Liver (tissue), 9 donors: ENCODE data around the gene MUC2. TPM values are rescaled to one million over a fixed set of nuclear protein-coding genes. Genes with fewer than 3 reads are reported as not detected.

Experiments used
- DNase-seq: peaks from one replicate; pipeline ENCODE4 v3.0.0-alpha.2; 2017; ENCODE audit warnings: low spot score
- H3K27ac ChIP-seq, 2 donors: one replicate each; pipeline ENCODE4 v1.7.0; 2013; ENCODE audit warnings: inconsistent platforms in 2 of 2, low read length in 2 of 2, control low read depth in 1 of 2, low read depth in 1 of 2, mild to moderate bottlenecking in 1 of 2
- H3K27me3 ChIP-seq, 4 donors: one replicate each; pipeline versions ENCODE4 v1.6.1 to v1.7.0; 2013; ENCODE audit warnings: low read length in 3 of 4, inconsistent platforms in 1 of 4, mild to moderate bottlenecking in 1 of 4, moderate library complexity in 1 of 4; ENCODE audit not compliant: control insufficient read depth in 4 of 4, insufficient read depth in 4 of 4
- H3K36me3 ChIP-seq, 4 donors: one replicate each; pipeline versions ENCODE4 v1.6.1 to v1.7.0; 2013; ENCODE audit warnings: low read length in 3 of 4, mild to moderate bottlenecking in 3 of 4, low read depth in 1 of 4, moderate library complexity in 1 of 4; ENCODE audit not compliant: control insufficient read depth in 4 of 4, insufficient read depth in 3 of 4
- H3K4me1 ChIP-seq, 4 donors: one replicate each; pipeline versions ENCODE4 v1.6.1 to v1.7.0; 2013; ENCODE audit warnings: low read length in 3 of 4, mild to moderate bottlenecking in 3 of 4, moderate library complexity in 1 of 4; ENCODE audit not compliant: control insufficient read depth in 4 of 4, insufficient read depth in 4 of 4
- H3K4me3 ChIP-seq, 3 donors: one replicate each; pipeline versions ENCODE4 v1.6.1 to v1.7.0; 2013; ENCODE audit warnings: low read length in 3 of 3, control low read depth in 1 of 3, low read depth in 1 of 3, mild to moderate bottlenecking in 1 of 3
- H3K9ac ChIP-seq, 2 donors: one replicate each; pipeline ENCODE4 v1.7.0; 2013; ENCODE audit warnings: low read length in 2 of 2, mild to moderate bottlenecking in 2 of 2, moderate library complexity in 2 of 2, control low read depth in 1 of 2, low read depth in 1 of 2
- H3K9me3 ChIP-seq, 4 donors: one replicate each; pipeline versions ENCODE4 v1.6.1 to v1.7.0; 2013; ENCODE audit warnings: low read length in 3 of 4; ENCODE audit not compliant: control insufficient read depth in 4 of 4
- CTCF ChIP-seq: fragments of 150-350 bp; IDR thresholded peaks from 2 replicates; pipeline ENCODE4 v1.5.1; 2017; ENCODE audit warnings: improper control_type of control experiment, low read depth, low read length; ENCODE audit not compliant: missing input control
- FOXA1 ChIP-seq: IDR thresholded peaks from 2 replicates; pipeline ENCODE4 v1.6.1; 2016; ENCODE audit warnings: antibody characterized with exemption
- FOXA2 ChIP-seq: IDR thresholded peaks from 2 replicates; pipeline ENCODE4 v1.6.1; 2016; ENCODE audit warnings: antibody characterized with exemption
- HNF4A ChIP-seq, 2 donors: conservative IDR thresholded peaks; 2 replicates each; pipeline ENCODE4 v1.6.1; 2016; ENCODE audit warnings: antibody characterized with exemption in 2 of 2, mild to moderate bottlenecking in 2 of 2
- HNF4G ChIP-seq: IDR thresholded peaks from 2 replicates; pipeline ENCODE4 v1.6.1; 2016; ENCODE audit warnings: antibody characterized with exemption
- JUND ChIP-seq, 2 donors: IDR thresholded peaks; 2 replicates each; pipeline ENCODE4 v1.6.1; 2016; ENCODE audit warnings: antibody characterized with exemption in 2 of 2
- MAX ChIP-seq: IDR thresholded peaks from 2 replicates; pipeline ENCODE4 v1.6.1; 2016; ENCODE audit warnings: antibody characterized with exemption
- NR2F2 ChIP-seq: IDR thresholded peaks from 2 replicates; pipeline ENCODE4 v1.6.1; 2016; ENCODE audit warnings: antibody characterized with exemption
- RAD21 ChIP-seq, 2 donors: IDR thresholded peaks; 2 replicates each; pipeline ENCODE4 v1.6.1; 2016; ENCODE audit warnings: antibody characterized with exemption in 2 of 2, mild to moderate bottlenecking in 2 of 2
- REST ChIP-seq: IDR thresholded peaks from 2 replicates; pipeline ENCODE4 v1.6.1; 2016; ENCODE audit warnings: antibody characterized with exemption, mild to moderate bottlenecking
- TAF1 ChIP-seq: conservative IDR thresholded peaks from 2 replicates; pipeline ENCODE4 v1.6.1; 2016; ENCODE audit warnings: antibody characterized with exemption, mild to moderate bottlenecking
- YY1 ChIP-seq: IDR thresholded peaks from 2 replicates; pipeline ENCODE4 v1.6.1; 2016; ENCODE audit warnings: antibody characterized with exemption, mild to moderate bottlenecking
- WGBS: extraction: QIAGEN DNeasy Blood & Tissue Kit; methylation state at CpG from one replicate; pipeline ENCODE4 v1.1.7; 2013; 5-methylcytosine and 5-hydroxymethylcytosine counted together
- polyA plus RNA-seq, 2 donors: library from polyadenylated mRNA; stranded (reverse) in 1 of 2; unstranded in 1 of 2; fragments of 200-250 nt in 1 of 2; fragments of >200 nt in 1 of 2; fragmentation: Nextera tagmentation in 1 of 2; extraction: Ambion mirVana in 1 of 2; gene quantifications; one replicate each; pipeline versions ENCODE4 v1.2.1 to v1.2.3, GENCODE V29; 2013 to 2015
- total RNA-seq, 2 donors: library from RNA; depleted of rRNA; stranded (reverse); fragments of >200 nt; gene quantifications; one replicate each; pipeline ENCODE4 v1.2.3, GENCODE V29; 2014
- TF ChIP-seq, protein P1 (sequence below): IDR thresholded peaks from 2 replicates; pipeline ENCODE4 v1.6.1; 2016; ENCODE audit warnings: antibody characterized with exemption
- TF ChIP-seq, protein P2 (sequence below): IDR thresholded peaks from 2 replicates; pipeline ENCODE4 v1.6.1; 2016; ENCODE audit warnings: antibody characterized with exemption
- donor health status: healthy.
- donor health status: healthy.
- donor health status: healthy.
- donor health status: healthy.
- donor health status: healthy.

Gene MUC2
- total and polyA plus RNA-seq, 4 donors = under 0.01 TPM; not detected in 3

DNA sequence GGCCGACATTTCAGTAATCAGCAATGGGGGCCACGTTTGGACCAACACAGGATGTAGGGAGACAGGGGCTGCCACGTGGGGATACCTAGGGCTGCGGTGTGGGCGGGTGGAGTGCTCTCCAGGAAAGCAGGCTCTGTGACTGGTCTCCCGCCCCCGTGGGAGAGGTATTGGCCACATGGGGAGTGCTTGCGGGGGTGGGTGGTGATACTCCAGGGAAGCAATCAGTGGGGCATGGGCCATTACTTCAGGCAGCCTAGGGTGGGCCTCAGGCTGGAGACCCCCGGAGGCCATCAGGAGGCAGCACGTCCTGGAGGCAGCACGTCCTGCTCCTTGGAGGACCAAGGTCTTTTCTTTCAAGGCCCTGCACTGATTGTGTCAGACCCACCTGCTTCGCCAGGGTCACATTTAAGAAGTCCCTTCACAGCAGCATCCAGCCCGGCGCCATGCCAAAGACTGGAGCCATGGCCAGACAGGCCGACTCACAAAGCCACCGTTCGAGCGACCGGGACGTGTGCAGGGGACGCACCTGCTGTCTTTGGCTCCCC, 3.0 kb upstream of the MUC2 start (continued):
- TF ChIP-seq REST = no peak
- TF ChIP-seq TAF1 = no peak
- no peak for TF ChIP-seq JUND (IDR thresholded peaks at IDR 0.05)
- TF ChIP-seq NR2F2 = no peak
- TF ChIP-seq HNF4G = no peak

DNA sequence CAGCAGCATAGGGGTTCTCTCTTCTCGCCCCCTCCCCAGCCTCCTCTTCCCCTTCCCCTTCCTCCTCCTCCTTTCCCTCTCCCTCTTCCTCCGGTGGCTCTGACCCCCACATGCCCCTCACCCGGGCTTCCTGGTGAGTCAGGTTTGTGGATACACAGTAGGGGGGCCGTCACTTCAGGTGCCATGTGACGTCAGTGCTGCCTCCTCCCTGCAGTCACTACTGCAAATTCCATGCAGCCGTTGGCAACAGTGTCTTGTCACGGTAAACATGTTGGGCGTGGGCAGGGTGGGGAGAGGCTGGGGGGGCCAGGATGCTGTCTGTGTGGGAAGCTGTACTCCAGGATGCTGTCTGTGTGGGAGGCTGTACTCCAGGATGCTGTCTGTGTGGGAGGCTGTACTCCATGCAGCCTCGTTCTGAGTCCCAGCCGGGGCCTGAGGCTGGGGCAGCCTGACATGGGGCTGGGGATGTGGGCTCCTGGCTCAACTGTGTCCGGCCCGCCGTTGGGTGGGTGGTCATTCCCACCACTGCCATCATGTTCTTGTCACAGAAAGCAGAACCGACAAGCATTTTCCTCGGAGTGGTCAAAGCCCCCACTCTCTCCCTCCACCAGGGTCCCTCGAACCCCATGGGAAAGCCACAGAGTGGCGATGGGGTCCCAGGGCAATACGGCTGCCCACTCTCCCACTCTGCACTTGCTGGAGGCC, 2.4 kb upstream of the MUC2 start:
- Histone ChIP-seq H3K27me3 (no peaks in the 10 kb centered on the region), H3K4me1 (peaks cover 0 to 6% (median 3%) of the 10 kb centered on the region in 4 donors), H3K36me3 (no peaks in the 10 kb centered on the region), H3K9ac (no peak overlapping the region), H3K27ac (no peak overlapping the region), H3K9me3 (no peaks in the 10 kb centered on the region), H3K4me3 (no peak overlapping the region)
- no peak for DNase-seq
- TF ChIP-seq YY1 (no peak), JUND (IDR thresholded peaks at IDR 0.05) (no peak), CTCF (no peak), REST (no peak), RAD21 (IDR thresholded peaks at IDR 0.05) (no peak), FOXA2 (no peak), HNF4G (no peak), FOXA1 (no peak), MAX (no peak), NR2F2 (no peak), HNF4A (conservative IDR thresholded peaks at IDR 0.05) (no peak)
- TF ChIP-seq, protein P1, sequence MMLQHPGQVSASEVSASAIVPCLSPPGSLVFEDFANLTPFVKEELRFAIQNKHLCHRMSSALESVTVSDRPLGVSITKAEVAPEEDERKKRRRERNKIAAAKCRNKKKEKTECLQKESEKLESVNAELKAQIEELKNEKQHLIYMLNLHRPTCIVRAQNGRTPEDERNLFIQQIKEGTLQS = no peak
- TF ChIP-seq, protein P2, sequence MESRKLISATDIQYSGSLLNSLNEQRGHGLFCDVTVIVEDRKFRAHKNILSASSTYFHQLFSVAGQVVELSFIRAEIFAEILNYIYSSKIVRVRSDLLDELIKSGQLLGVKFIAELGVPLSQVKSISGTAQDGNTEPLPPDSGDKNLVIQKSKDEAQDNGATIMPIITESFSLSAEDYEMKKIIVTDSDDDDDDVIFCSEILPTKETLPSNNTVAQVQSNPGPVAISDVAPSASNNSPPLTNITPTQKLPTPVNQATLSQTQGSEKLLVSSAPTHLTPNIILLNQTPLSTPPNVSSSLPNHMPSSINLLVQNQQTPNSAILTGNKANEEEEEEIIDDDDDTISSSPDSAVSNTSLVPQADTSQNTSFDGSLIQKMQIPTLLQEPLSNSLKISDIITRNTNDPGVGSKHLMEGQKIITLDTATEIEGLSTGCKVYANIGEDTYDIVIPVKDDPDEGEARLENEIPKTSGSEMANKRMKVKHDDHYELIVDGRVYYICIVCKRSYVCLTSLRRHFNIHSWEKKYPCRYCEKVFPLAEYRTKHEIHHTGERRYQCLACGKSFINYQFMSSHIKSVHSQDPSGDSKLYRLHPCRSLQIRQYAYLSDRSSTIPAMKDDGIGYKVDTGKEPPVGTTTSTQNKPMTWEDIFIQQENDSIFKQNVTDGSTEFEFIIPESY = no peak
- 60% methylated on average over 18 of the region's 18 CpGs for WGBS
